Measurements from ENCODE around the gene CYTH1.

GRCh38 chr17:78653382-78653781, 128.7 kb downstream of the CYTH1 start:
- TF ChIP-seq, protein P1, sequence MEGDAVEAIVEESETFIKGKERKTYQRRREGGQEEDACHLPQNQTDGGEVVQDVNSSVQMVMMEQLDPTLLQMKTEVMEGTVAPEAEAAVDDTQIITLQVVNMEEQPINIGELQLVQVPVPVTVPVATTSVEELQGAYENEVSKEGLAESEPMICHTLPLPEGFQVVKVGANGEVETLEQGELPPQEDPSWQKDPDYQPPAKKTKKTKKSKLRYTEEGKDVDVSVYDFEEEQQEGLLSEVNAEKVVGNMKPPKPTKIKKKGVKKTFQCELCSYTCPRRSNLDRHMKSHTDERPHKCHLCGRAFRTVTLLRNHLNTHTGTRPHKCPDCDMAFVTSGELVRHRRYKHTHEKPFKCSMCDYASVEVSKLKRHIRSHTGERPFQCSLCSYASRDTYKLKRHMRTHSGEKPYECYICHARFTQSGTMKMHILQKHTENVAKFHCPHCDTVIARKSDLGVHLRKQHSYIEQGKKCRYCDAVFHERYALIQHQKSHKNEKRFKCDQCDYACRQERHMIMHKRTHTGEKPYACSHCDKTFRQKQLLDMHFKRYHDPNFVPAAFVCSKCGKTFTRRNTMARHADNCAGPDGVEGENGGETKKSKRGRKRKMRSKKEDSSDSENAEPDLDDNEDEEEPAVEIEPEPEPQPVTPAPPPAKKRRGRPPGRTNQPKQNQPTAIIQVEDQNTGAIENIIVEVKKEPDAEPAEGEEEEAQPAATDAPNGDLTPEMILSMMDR (IDR thresholded peaks at IDR 0.05 in 8 of 11, conservative IDR thresholded peaks at IDR 0.05 in 3 of 11), result no peak
- TF ChIP-seq POLR2A (IDR thresholded peaks at IDR 0.05), result no peak
- no peak for TF ChIP-seq POLR2AphosphoS5 (IDR thresholded peaks at IDR 0.05)

Data from spleen (tissue), 7 donors.